Neural cell (in vitro differentiated cells): ENCODE data around the gene KIF1B. TPM values are rescaled to one million over a fixed set of nuclear protein-coding genes. Genes with fewer than 3 reads are reported as not detected.

Source experiments
- H2AFZ ChIP-seq: fragments of 200-600, 300-800 bp; sonication (generic), shearing (Covaris generic); 2 replicates; pipeline ENCODE4 v1.6.0; 2014; ENCODE audit warnings: low read depth, mild to moderate bottlenecking, antibody characterized with exemption, low read length, moderate library complexity
- H3F3A ChIP-seq: fragments of 200-600 bp; shearing (Covaris generic); 2 replicates; pipeline ENCODE4 v1.6.1; 2016; ENCODE audit warnings: mild to moderate bottlenecking, moderate library complexity, mixed read lengths, antibody characterized with exemption, low read length; ENCODE audit not compliant: insufficient read depth, poor library complexity, severe bottlenecking
- H3K27ac ChIP-seq: fragments of 200-600, 300-800 bp; sonication (generic), shearing (Covaris generic); 2 replicates; pipeline ENCODE4 v1.5.1; 2014; ENCODE audit warnings: mild to moderate bottlenecking, low read length, moderate library complexity
- H3K27me3 ChIP-seq: fragments of 300-800, 200-600 bp; sonication (generic), shearing (Covaris generic); 2 replicates; pipeline ENCODE4 v1.6.0; 2014; ENCODE audit warnings: mild to moderate bottlenecking, low read depth, low read length, moderate library complexity; ENCODE audit not compliant: insufficient read depth
- H3K36me3 ChIP-seq: fragments of 300-800, 200-600 bp; sonication (generic), shearing (Covaris generic); 2 replicates; pipeline ENCODE4 v1.5.1; 2014; ENCODE audit warnings: mild to moderate bottlenecking, antibody characterized with exemption, low read length, moderate library complexity; ENCODE audit not compliant: insufficient read depth
- H3K4me2 ChIP-seq: fragments of 300-800, 200-600 bp; sonication (generic), shearing (Covaris generic); 2 replicates; pipeline ENCODE4 v1.6.0; 2014; ENCODE audit warnings: mild to moderate bottlenecking, low read length
- H3K4me3 ChIP-seq: fragments of 300-800, 200-600 bp; sonication (generic), shearing (Covaris generic); 2 replicates; pipeline ENCODE4 v1.5.1; 2014; ENCODE audit warnings: mild to moderate bottlenecking, low read length, moderate library complexity
- H3K79me2 ChIP-seq: fragments of 200-600 bp; shearing (Covaris generic); replicated peaks from 2 replicates; pipeline ENCODE4 v1.6.0; 2014; ENCODE audit warnings: mild to moderate bottlenecking, low read length, moderate library complexity; ENCODE audit not compliant: insufficient read depth
- H3K9ac ChIP-seq: fragments of 300-800, 200-600 bp; sonication (generic), shearing (Covaris generic); 2 replicates; pipeline ENCODE4 v1.6.1; 2016; ENCODE audit warnings: mild to moderate bottlenecking, low read length, mixed read lengths
- H3K9me2 ChIP-seq: fragments of 200-600 bp; shearing (Covaris generic); 2 replicates; pipeline ENCODE4 v1.6.1; 2016; ENCODE audit warnings: mild to moderate bottlenecking, low read length, mixed read lengths; ENCODE audit not compliant: insufficient read depth
- H3K9me3 ChIP-seq: fragments of 200-600, 300-800 bp; sonication (generic), shearing (Covaris generic); 2 replicates; pipeline ENCODE4 v1.6.1; 2016; ENCODE audit warnings: mild to moderate bottlenecking, mixed run types, low read length, moderate library complexity, mixed read lengths
- H4K20me1 ChIP-seq: fragments of 200-600 bp; shearing (Covaris generic); 2 replicates; pipeline ENCODE4 v1.6.1; 2016; ENCODE audit warnings: mild to moderate bottlenecking, mixed run types; ENCODE audit not compliant: insufficient read depth
- CTCF ChIP-seq: fragments of 450-650 bp; IDR thresholded peaks from 2 replicates; pipeline ENCODE4 v1.5.1; 2014; ENCODE audit warnings: antibody characterized with exemption, mild to moderate bottlenecking, moderate library complexity; ENCODE audit not compliant: poor library complexity, severe bottlenecking
- EP300 ChIP-seq: fragments of 450-650 bp; conservative IDR thresholded peaks from 2 replicates; pipeline ENCODE4 v1.6.1; 2014; ENCODE audit warnings: antibody characterized with exemption, mild to moderate bottlenecking, moderate library complexity; ENCODE audit not compliant: poor library complexity, severe bottlenecking
- EZH2 ChIP-seq: fragments of 200-600, 300-800 bp; shearing (Covaris generic), sonication (generic); IDR thresholded peaks from 2 replicates; pipeline ENCODE4 v1.6.1; 2014; ENCODE audit warnings: antibody characterized with exemption, low read length, borderline replicate concordance, mild to moderate bottlenecking; ENCODE audit not compliant: insufficient read depth, poor library complexity, severe bottlenecking
- MXI1 ChIP-seq: fragments of 450-650 bp; conservative IDR thresholded peaks from 2 replicates; pipeline ENCODE4 v1.6.1; 2014; ENCODE audit warnings: antibody characterized with exemption, mild to moderate bottlenecking; ENCODE audit not compliant: poor library complexity, severe bottlenecking
- POLR2AphosphoS5 ChIP-seq: IDR thresholded peaks from 2 replicates; pipeline ENCODE4 v1.6.1; 2012
- RAD21 ChIP-seq: fragments of 450-650 bp; conservative IDR thresholded peaks from 2 replicates; pipeline ENCODE4 v1.6.1; 2014; ENCODE audit warnings: antibody characterized with exemption, mild to moderate bottlenecking, moderate library complexity
- REST ChIP-seq: IDR thresholded peaks from 2 replicates; pipeline ENCODE4 v1.6.1; 2012; ENCODE audit warnings: borderline replicate concordance
- SMC3 ChIP-seq: fragments of 450-650 bp; conservative IDR thresholded peaks from 2 replicates; pipeline ENCODE4 v1.6.1; 2014; ENCODE audit warnings: antibody characterized with exemption, mild to moderate bottlenecking, moderate library complexity; ENCODE audit not compliant: poor library complexity
- TAF1 ChIP-seq: IDR thresholded peaks from 2 replicates; pipeline ENCODE4 v1.6.1; 2012; ENCODE audit warnings: low read depth
- polyA plus RNA-seq: library from polyadenylated mRNA; depleted of rRNA; stranded (reverse); fragments of >200 nt; gene quantifications from 2 replicates; pipeline ENCODE4 v1.2.3, GENCODE V29; 2014

Gene KIF1B
- polyA plus RNA-seq, 1 donor from 2014 or later = 76.4 TPM

- no peaks in the 10 kb centered on the region for H3K9me2 ChIP-seq
- peak overlapping the region; percentile 43 for H3K4me3 ChIP-seq
- H3K79me2 ChIP-seq = no peaks in the 10 kb centered on the region
- no peak for TF ChIP-seq EZH2
- no peak for TF ChIP-seq RAD21
- no peak for TF ChIP-seq EP300
- TF ChIP-seq TAF1 = no peak
- no peak for TF ChIP-seq REST
- no peak for TF ChIP-seq SMC3
- TF ChIP-seq POLR2AphosphoS5 = no peak
- no peak for TF ChIP-seq MXI1
- no peak for TF ChIP-seq CTCF
- no peaks in the 10 kb centered on the region for H3K27me3 ChIP-seq
- no peaks in the 10 kb centered on the region for H4K20me1 ChIP-seq
- H2AFZ ChIP-seq = peak overlapping the region; percentile 51
- peaks cover 7% of the 10 kb centered on the region for H3K9me3 ChIP-seq
- H3K36me3 ChIP-seq = peaks cover 9% of the 10 kb centered on the region
- H3F3A ChIP-seq = no peaks in the 10 kb centered on the region
- peak overlapping the region; percentile 49 for H3K9ac ChIP-seq
- H3K27ac ChIP-seq = peak overlapping the region; percentile 44
- H3K4me2 ChIP-seq = peak overlapping the region; percentile 19
Measured at GRCh38 chr1:10179406-10180091, 30.8 kb upstream of the KIF1B start.

GRCh38 chr1:10181154-10181553, 29.2 kb upstream of the KIF1B start:
- Histone ChIP-seq H2AFZ (no peak overlapping the region), H3F3A (no peaks in the 10 kb centered on the region), H3K79me2 (no peaks in the 10 kb centered on the region), H3K27ac (no peak overlapping the region), H3K9ac (no peak overlapping the region), H4K20me1 (no peaks in the 10 kb centered on the region), H3K4me2 (no peak overlapping the region), H3K9me2 (no peaks in the 10 kb centered on the region), H3K27me3 (no peaks in the 10 kb centered on the region), H3K9me3 (peaks cover 2% of the 10 kb centered on the region), H3K36me3 (peaks cover 4% of the 10 kb centered on the region), H3K4me3 (no peak overlapping the region)
- no peak for TF ChIP-seq EZH2
- TF ChIP-seq EP300 = no peak
- no peak for TF ChIP-seq SMC3
- TF ChIP-seq CTCF = no peak
- TF ChIP-seq REST = no peak
- no peak for TF ChIP-seq POLR2AphosphoS5
- no peak for TF ChIP-seq TAF1
- TF ChIP-seq MXI1 = no peak
- TF ChIP-seq RAD21 = no peak
